Right ventricle myocardium inferior (tissue), 1 donor: ENCODE measurements around the gene SUPT6H. TPM values are rescaled to one million over a fixed set of nuclear protein-coding genes. Genes with fewer than 3 reads are reported as not detected.

Experiments used
- ATAC-seq: fragments of 200-7000 bp; cut with Tn5 transposase; one replicate; pipeline ENCODE4 v1.9.1; 2020; ENCODE audit warnings: mild to moderate bottlenecking, moderate library complexity
- DNase-seq: peaks from one replicate; pipeline ENCODE4 v3.0.0; 2021; ENCODE audit errors: missing footprints
- intact Hi-C: fragments of 100-400 bp; cut with DNase I; formaldehyde crosslinking; loops from one replicate; pipeline ENCODE4 v1.11.0; 2022
- long read RNA-seq: library from polyadenylated mRNA; unstranded; transcript quantifications from one replicate; pipeline ENCODE4 v2.0.0, GENCODE V29; 2021
- total RNA-seq: library from RNA; stranded (reverse); fragmentation: NEBNext Ultra II Directional; extraction: Animal tissue kit (Norgen Biotek cat#: 25700); gene quantifications from one replicate; pipeline ENCODE4 v1.2.1, GENCODE V29; 2021
- donor health status: DM: no; HTN: yes; CAD: no; lungs with severe emphysema.

The SUPT6H gene
- 41.0 TPM for total RNA-seq
- long read RNA-seq, full-length matches to known transcripts = 10 of 28 reads
- long read RNA-seq, partial matches to known transcripts = 11 of 28 reads
- long read RNA-seq, other reads (novel, unspliced or antisense) = 7 of 28 reads

- DNase-seq = peak; percentile 93
- intact Hi-C loops = no loop called here
- ATAC-seq = peak; percentile 94
These were observed at the start of gene SUPT6H, which contains the start of gene SDF2 for GRCh38 chr17:28661635-28662526. SUPT6H (plus strand) TSS chr17:28662205; CDS start chr17:28673402, 11,197 bp downstream. SDF2 (minus strand) TSS chr17:28661906; CDS start chr17:28661876, 30 bp downstream.

GRCh38 chr17:28612531-28612930 lies 49.5 kb upstream of the SUPT6H start:
- intact Hi-C loops = loop anchor here (2.0 kb wide), 2 partner anchors 64 to 118 kb away; no protein-coding TSS in a partner anchor
- DNase-seq (no peak), ATAC-seq (no peak)

GRCh38 chr17:28612936-28613872 lies 48.8 kb upstream of the SUPT6H start:
- intact Hi-C loops = loop anchor here (2.0 kb wide), 2 partner anchors 64 to 118 kb away; no protein-coding TSS in a partner anchor
- no peak for DNase-seq

GRCh38 chr17:28613931-28614381 lies 48.0 kb upstream of the SUPT6H start, which contains the start of gene RSKR:
RSKR (minus strand) TSS chr17:28614185; CDS start chr17:28614161, 24 bp downstream.
- intact Hi-C loops = loop anchor here (2.0 kb wide), 2 partner anchors 65 to 119 kb away; no protein-coding TSS in a partner anchor
- ATAC-seq (no peak), DNase-seq (no peak)

More at GRCh38 chr17:28612936-28613872, 48.8 kb upstream of the SUPT6H start:
- ATAC-seq = peak; percentile 26

- no peak for ATAC-seq
- no peak for DNase-seq
- intact Hi-C loops = no loop called here
These were observed 46.6 kb upstream of the SUPT6H start for GRCh38 chr17:28615260-28615940.

- no peak for DNase-seq
- intact Hi-C loops = no loop called here
- ATAC-seq = no peak
These were observed 45.7 kb upstream of the SUPT6H start for GRCh38 chr17:28616281-28616680.

- intact Hi-C loops = no loop called here
- DNase-seq (no peak), ATAC-seq (no peak)
These were observed 43.5 kb upstream of the SUPT6H start for GRCh38 chr17:28618464-28618863.

GRCh38 chr17:28620010-28620409 lies 42.0 kb upstream of the SUPT6H start:
- intact Hi-C loops = no loop called here
- ATAC-seq (no peak), DNase-seq (no peak)

- intact Hi-C loops = no loop called here
- ATAC-seq = no peak
- DNase-seq = no peak
These were observed 39.8 kb upstream of the SUPT6H start for GRCh38 chr17:28622186-28622585.

- intact Hi-C loops = no loop called here
- peak; percentile 62 for ATAC-seq
- DNase-seq = no peak
These were observed 38.3 kb upstream of the SUPT6H start for GRCh38 chr17:28623696-28624095.

GRCh38 chr17:28624148-28624547 lies 37.9 kb upstream of the SUPT6H start:
- intact Hi-C loops = no loop called here
- ATAC-seq (no peak), DNase-seq (no peak)

GRCh38 chr17:28626818-28627217 lies 35.2 kb upstream of the SUPT6H start:
- ATAC-seq = no peak
- no peak for DNase-seq
- intact Hi-C loops = no loop called here

- intact Hi-C loops = no loop called here
- ATAC-seq = no peak
- DNase-seq = no peak
These were observed 27.7 kb upstream of the SUPT6H start for GRCh38 chr17:28634206-28634865.

GRCh38 chr17:28635506-28635905 lies 26.5 kb upstream of the SUPT6H start:
- intact Hi-C loops = no loop called here
- ATAC-seq (no peak), DNase-seq (no peak)

- intact Hi-C loops = no loop called here
These were observed 20.4 kb upstream of the SUPT6H start for GRCh38 chr17:28641579-28641978.

GRCh38 chr17:28643983-28644786 lies 17.8 kb upstream of the SUPT6H start:
- intact Hi-C loops = no loop called here
- ATAC-seq (peak; percentile 2), DNase-seq (no peak)

More at GRCh38 chr17:28641579-28641978, 20.4 kb upstream of the SUPT6H start:
- no peak for DNase-seq
- no peak for ATAC-seq
